Activated CD8-positive, alpha-beta memory T cell treated with anti-CD3 and anti-CD28 coated beads for 36 hours (primary cell): ENCODE measurements around the gene GNLY. TPM values are rescaled to one million over a fixed set of nuclear protein-coding genes. Genes with fewer than 3 reads are reported as not detected.
"Not testable (repeated sequence)": the region's sequence is repeated elsewhere in the genome, so short reads cannot be mapped to it uniquely, and the experiment has no call there.

ENCODE experiments used
- CTCF ChIA-PET: fragments of 350-600 bp; sonication (Branson Sonifier 250); formaldehyde crosslinking; loops from one replicate; lab custom pipeline; 2021; ENCODE audit warnings: antibody characterized with exemption; lab: Charles Lee
- POLR2A ChIA-PET: fragments of 350-600 bp; sonication (Branson Sonifier 250); formaldehyde crosslinking; loops from one replicate; lab custom pipeline; 2021; ENCODE audit warnings: antibody characterized with exemption; lab: Charles Lee
- total RNA-seq, 2 experiments: library from RNA; stranded (reverse); gene quantifications; one replicate each; pipeline ENCODE4 v1.2.3, GENCODE V29; 2021

The GNLY gene
- total RNA-seq, 2 experiments from 2014 or later, result 18.6 to 22.1 TPM

DNA sequence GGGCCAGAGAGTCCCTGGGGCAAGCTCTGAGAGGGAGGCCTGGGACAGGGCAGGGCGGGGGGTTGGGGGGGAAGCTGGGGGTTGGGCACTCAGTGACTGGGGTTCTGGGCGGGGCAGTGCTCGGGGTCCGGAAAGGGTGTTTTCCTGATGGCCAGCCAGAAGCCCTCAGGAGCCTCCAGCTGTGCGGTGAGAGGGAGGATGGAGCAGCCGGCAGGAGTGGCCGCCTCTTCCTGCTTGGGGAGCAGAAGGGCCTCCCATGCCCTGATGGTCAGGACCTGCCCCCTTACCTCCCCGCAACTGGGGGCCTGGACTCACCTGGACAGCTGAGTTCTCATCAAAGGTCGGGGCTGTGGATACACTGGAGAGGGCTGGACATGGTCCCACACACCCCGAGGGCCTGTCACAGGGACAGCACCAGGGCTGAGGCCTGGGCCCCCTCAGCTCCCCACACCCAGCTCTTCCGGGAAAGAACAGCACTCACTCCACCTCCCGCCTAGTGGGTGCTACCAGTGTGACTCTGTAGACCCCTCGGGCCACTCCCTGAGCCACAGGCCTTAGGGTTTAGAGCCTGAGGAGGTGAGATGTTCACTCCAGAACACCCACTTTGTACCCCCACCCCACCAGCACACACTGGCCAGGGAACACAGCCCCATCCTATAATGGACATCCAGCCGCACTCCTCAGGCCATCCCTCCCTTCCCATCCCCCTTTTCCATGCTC is 32.9 kb upstream of the GNLY start:
- POLR2A ChIA-PET, result no interaction called here
- CTCF ChIA-PET, result no interaction called here

DNA sequence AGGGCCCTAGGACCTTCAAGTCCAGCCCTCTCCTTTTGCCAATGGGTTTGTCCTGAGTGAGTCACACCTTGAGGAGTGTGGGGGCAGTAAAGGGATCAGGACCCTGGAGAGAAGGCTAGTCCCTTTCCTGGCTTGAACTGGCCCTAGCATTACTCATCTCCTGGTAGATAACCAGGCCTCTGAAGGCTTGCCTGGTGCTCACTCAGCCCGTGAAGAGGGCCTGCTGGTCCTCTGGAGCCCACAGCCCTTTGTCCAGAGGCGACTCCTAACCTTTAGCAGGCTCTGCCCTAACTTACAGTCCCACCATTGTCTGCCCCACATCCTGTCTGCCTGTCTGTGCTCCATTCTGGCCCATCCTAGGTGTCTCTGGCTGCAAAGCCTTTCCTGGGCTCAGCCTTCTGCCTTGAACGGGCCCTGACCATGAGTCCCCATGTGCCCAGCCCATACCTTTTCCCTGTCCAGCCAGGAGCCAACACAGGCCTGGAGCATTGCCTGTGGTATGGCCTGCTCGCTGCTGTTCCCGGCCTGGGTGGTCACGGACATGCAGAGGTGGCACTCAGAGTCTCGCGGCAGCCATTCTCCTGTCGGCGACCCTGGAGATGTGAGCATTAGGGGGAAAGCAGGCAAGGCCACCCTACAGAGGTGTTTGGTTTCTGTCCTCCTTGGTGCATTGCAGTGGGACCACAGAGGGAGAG is 31.1 kb upstream of the GNLY start:
- CTCF ChIA-PET, result no interaction called here
- POLR2A ChIA-PET, result no interaction called here

DNA sequence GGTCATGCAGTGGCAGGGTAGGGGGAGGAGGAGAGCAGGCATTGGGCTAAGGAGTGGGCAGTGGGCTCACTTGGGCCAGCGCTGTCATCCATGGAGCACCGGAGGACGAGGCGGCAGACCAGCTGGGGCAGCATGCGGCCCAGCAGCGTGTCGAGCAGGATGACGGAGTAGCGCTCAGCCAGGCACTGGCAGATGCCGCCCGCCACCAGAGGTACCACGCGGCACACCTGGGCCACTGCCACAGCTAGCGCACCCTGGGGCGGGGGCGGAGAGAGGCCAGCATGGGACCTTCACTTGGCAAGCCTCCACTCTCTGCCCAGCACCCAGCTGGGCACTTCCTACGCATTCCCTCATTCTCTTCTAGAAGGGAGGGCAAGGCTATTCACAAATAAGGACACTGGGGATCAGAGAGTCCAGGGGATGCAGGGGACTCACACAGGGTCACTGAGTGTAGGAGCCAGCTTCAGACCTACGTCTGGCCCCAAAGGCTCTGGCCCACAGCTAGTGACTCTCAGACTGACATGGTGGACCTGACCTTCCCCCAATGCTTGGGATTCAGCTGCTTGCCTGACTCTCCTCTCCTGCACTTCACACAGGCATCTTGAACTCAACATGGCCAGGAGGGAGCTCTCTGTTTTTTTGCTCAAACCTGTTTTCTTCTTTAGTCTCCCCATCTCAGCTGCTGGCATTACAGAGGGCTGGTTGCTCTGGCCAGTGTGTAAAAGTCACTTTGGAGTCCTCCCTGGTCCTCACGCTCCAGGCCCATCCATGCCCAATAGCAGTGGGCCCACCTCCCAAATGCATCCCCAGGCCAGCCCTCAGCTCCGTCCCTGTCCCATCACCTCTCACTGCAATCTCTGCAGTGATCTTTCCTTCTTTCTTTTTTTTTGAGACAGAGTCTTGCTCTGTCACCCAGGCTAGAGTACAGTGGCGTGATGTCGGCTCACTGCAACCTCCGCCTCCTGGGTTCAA is 30.3 kb upstream of the GNLY start:
- POLR2A ChIA-PET, result no interaction called here

DNA sequence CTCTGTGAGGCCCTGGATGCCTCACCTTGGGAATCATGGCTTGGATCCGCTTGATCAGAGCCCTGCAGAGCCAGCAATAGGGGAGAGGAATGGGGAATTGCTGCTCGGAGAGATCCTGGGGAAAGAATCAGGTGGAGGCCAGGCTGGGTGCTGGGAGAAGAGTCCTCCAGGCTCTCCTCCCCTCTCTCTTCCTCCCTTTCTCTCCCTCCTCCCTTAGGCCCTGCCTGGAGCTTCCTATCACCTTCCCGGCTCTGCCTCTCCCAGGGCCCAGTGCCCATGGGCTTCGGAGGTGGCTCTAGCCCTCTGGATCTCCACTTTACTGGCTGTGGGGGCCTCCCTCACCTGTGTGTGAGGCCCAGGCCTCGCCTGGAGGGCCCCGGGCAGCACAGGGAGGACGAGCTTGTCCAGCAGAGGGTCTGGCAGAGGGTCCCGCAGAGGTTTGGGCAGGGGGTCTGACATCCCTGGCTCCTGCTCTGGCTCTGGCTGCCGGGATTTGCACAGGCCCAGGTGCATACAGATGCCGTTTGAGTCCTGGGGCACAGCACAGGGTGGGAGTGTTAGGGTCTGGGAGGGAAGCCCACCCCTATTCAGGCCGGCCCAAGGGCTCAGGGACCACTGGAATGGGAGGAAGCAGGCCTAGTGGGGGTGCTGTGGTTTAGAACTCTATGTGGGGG is 28.8 kb upstream of the GNLY start:
- POLR2A ChIA-PET, result no interaction called here

More for the DNA sequence above, 30.3 kb upstream of the GNLY start:
- CTCF ChIA-PET, result no interaction called here

DNA sequence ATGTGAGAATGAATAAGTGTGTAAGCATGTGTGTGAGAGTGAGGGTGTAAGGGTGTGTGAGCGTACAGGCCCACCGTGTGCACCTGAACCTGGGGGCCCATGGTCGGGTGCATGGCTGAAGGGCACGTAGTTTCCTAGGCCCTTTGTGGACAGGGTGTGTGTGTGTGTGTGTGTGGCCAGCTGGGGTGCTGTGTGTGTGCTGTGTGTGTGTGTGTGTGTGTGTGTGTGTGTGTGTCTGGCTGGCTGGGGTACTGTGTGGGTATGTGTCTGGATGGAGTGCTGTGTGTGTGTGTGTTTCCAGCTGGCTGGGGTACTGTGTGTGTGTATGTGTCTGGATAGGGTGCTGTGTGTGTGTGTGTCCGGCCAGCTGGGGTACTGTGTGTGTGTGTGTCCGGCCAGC is 28.1 kb upstream of the GNLY start:
- CTCF ChIA-PET, result interaction anchor here (0.5 to 1.3 kb wide), 3 partner anchors 40 to 50 kb away, joined by 3 read pairs; no protein-coding TSS in a partner anchor
- POLR2A ChIA-PET, result no interaction called here

More for the DNA sequence above, 28.8 kb upstream of the GNLY start:
- CTCF ChIA-PET, result interaction anchor here (0.5 to 1.3 kb wide), 3 partner anchors 21 to 50 kb away, joined by 3 to 4 read pairs (median 3); no protein-coding TSS in a partner anchor

DNA sequence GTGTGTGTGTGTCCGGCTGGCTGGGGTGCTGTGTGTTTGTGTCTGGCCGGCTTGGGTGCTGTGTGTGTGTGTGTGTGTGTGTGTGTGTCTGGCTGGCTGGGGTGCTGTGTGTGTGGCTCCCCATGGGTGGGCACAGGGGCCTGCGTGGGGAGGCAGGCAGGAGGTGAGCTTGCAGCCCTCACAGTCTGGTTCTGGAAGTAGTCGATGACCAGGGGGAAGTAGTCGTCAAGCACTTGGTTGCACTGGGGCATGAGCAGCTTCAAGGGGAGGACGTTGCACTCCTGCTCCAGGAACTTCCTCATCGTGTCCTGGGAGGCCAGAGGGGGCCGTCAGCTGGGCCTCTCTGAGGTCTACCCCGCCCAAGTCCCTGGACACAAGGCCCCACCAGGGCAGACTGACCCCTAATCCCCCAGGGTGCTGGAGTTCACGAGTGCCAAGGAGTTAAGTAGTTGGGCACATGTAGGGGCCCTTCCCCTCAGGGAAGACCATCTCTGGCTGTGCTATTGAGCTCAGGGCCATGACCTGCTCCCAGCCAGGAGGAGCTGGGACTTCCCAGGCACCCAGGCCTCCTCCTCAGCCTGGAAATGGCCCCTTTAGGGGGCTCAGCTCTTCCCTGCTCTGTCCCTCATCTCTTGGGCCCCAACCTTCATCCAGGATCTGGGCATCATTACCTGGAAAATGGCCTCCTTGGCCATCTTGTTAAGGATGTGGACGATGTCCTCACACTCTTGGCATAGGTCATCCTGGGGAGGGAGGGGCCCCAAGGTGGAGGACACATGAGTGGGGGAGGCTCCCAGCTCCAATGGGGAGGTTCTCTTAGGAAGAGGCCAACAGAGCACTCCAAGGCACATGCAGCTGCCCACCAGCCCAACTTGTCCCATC is 27.5 kb upstream of the GNLY start:
- POLR2A ChIA-PET, result no interaction called here
- CTCF ChIA-PET, result interaction anchor here (1.2 kb wide), 1 partner anchor 40 kb away, joined by 3 read pairs; no protein-coding TSS in a partner anchor

DNA sequence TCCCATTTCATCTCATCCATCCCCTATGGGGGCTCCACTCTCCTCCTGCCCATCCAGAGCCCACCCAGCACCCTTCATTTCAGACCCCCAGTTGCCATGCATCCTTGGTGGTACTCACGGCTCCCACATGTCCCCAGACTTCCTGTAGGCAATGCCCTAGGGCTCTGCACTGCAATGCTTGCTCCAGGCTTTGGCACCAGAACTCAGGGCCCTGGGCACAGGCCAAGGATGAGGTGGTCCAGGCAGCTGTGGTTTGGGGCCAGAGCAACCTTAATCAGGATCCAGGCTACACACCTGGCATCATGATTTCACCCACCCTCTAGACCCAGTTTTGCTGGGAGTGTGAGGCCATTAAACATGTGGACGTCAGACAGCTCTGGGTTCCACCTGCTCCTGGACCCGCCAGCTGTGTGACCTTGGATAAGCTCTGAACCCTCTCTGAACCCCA is 26.6 kb upstream of the GNLY start:
- CTCF ChIA-PET, result interaction anchor here (0.5 to 1.4 kb wide), 2 partner anchors 30 to 153 kb away, joined by 3 to 4 read pairs; no protein-coding TSS in a partner anchor
- POLR2A ChIA-PET, result no interaction called here

DNA sequence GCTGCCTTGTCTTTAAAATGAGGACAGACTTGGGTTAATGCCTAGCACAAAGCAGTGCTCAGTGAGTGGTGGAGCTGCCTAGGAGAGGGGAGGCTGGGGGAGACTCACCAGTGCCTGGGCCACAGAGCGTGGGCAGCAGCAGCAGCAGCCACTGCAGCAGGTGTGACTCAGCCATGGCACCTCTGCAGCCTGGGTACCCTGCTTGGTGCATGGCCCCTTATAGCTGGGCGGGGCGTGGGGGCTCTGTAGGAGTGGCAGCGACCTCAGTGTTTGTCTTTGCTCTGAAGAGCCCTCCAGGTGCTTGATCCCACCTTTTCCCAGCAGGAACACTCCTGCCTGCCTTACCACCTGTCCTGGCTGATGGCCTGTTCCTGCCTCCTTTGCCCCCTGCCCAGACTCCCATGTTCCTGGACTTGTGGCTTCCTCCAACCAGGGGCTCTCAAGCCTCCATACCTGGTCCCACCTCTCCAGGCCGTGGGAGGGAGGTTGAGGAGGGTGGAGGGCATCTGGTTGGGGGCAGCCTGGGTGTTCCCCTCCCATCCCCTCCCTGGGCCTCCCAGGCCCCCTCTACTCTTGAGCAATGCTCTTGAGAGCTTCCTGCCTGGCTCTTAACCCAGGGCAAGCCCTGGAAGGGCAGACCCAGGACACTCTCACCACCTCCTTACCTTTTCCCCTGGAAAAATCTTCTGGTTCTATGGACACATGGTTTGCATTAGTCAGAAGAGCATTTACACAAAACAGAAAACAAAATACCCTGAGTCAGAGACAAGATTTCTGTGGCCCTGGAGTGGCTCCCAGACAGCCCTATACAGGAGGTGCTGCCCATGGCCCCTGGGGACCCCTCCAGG is 25.9 kb upstream of the GNLY start, which contains the start of gene SFTPB:
SFTPB (minus strand) TSS at position 191 of the 848 bp plus-strand sequence; CDS start at position 175, 16 bp downstream.
- ChIA-PET CTCF (interaction anchor here (0.5 to 1.4 kb wide), 2 partner anchors 31 to 152 kb away, joined by 3 to 4 read pairs; no protein-coding TSS in a partner anchor), POLR2A (no interaction called here)

DNA sequence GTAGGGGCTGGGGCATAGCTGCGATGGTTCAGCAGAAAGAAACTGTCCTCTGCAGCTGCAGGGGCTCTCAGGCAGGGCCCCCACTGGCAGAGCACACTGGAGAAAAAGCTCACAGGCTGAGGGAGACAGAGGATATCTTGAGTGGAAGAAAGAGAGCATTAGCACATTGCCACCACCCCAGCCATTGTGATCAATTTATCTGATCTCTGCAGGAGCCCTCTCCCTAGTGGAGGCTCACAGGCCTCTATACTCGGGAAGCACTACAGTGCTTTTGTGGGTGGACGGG is 25.4 kb upstream of the GNLY start:
- CTCF ChIA-PET, result interaction anchor here (0.6 to 1.4 kb wide), 2 partner anchors 31 kb away, joined by 3 read pairs; no protein-coding TSS in a partner anchor
- POLR2A ChIA-PET, result no interaction called here

DNA sequence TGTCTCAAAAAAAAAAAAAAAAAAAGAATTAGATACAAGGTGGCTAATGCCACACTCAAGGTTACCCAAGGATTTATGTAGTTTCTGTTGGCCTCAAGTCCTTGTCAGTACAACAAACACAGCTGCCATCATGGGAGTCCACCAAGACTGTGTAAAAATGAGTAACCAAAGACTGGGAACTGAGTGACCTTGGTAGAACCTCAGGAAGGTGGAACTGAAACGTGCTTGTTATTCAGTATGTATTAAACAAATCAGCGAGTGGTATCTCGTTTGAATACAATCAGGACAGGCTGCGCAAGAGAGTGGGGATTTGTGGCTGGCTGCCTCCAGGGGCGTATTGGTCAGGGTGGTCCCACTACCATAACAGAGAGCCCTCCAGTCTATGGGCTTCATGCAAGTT is 24.6 kb upstream of the GNLY start:
- CTCF ChIA-PET, result interaction anchor here (0.6 to 0.7 kb wide), 3 partner anchors 30 to 220 kb away, joined by 3 to 5 read pairs (median 3); partner anchors contain the start of gene ST3GAL5
- POLR2A ChIA-PET, result no interaction called here

DNA sequence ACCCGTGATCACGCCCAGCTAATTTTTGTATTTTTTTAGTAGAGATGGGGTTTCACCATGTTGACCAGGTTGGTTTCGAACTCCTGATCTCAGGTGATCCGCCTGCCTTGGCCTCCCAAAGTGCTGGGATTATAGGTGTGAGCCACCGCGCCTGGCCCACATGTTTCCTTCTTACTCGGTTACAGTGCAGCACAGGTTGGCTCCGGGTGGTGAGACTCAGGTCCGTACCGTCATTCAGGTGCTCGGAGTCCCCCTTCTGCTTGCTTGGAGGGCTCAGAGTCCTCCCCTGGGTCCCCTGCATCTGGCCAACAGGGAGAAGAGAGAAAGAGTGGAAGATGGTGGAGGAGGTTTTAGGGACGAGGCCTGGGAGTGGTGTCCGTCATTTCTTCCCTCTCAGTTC is 23.7 kb upstream of the GNLY start:
- POLR2A ChIA-PET, result not testable (repeated sequence)
- CTCF ChIA-PET, result interaction anchor here (0.6 kb wide), 1 partner anchor 133 kb away, joined by 3 read pairs; no protein-coding TSS in a partner anchor

DNA sequence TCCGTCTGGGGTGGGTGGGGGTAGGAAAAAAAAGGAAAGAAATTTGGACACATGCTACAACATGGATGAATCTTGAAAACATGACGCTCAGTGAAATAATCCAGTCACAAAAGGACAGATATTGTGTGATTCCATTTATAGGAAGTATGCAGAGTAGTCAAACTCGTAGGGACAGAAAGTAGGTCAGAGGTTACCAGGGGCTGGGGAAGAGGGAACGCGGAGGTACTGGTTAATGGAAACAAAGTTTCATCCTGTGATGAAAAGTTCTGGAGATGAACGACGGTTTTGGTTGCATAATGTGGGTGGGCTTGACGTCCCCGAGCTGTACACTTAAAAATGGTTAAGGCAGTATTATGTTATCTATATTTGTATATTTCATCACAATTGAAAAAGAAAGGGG is 21.7 kb upstream of the GNLY start:
- POLR2A ChIA-PET, result interaction anchor here (0.7 kb wide), 1 partner anchor 247 kb away, joined by 10 read pairs; no protein-coding TSS in a partner anchor
- CTCF ChIA-PET, result no interaction called here

DNA sequence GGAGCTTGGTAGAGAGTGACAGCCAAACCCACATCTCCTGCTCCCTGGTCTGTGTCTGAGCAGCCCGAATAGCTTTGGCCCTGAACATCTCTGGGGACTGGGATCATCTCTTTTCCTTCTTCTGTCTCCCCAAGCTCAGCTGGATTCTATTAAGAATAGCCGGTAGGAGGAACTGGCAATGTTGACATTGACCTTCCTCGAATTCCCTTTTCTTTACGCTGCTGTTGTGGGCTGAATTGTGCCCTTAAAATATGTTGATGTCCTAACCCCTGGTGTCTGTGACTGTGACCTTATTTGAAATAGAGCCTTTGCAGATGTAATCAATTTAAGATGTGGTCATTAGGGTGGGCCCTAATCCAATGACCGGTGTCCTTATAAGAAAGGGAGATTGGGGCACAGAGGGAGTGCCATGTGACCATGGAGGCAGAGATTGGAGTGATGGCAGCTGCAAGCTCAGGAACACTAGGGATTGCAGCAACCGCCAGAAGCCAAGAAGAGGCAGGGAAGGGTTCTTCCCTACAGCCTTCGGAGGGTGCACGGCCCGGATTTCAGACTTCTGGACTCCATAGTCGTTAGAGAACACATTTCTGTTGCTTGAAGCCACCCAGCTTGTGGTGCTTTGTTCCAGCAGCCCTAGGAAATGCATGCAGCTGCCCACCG is 20.3 kb upstream of the GNLY start:
- POLR2A ChIA-PET, result no interaction called here
- CTCF ChIA-PET, result no interaction called here

DNA sequence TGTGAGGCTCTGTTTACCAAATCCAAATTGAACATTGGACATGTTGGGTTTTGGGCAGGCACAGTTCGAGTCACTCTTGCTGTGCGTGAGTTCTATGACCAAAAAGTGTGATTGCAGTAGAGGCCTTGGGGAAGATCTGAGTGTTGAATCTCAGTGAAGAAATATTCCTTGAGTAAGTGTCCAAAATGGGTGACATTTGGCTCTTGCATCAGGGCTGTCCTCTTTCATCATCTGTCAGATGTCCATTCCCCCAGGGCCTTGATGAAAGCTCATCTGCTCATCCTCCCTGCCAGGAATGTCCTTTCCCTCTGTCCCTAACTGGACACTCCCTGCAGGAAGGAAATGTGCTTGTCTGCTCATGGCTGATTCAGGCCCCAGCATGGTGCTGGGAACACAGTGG is 19.7 kb upstream of the GNLY start:
- POLR2A ChIA-PET, result no interaction called here

DNA sequence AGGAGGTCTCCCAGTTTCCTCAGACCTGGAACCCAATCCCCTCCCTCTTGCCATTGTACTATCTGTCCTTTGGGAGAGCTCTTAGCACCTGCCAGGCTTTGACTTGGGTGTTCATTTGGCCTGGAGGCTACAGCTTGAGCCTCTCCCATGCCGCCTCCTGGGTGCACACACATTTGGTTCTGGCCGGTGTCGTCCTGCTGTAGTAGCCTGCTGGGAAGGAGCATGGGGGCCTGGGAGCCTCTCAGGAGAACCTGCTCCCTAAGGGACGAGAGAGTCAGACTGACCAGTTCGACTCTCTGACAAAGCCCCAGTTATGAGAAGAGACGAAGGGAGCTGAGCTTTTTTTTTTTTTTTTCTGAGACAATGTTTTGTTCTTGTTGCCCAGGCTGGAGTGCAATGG is 18.7 kb upstream of the GNLY start:
- ChIA-PET CTCF (interaction anchor here (1.1 kb wide), 1 partner anchor 31 kb away, joined by 3 read pairs; no protein-coding TSS in a partner anchor), POLR2A (no interaction called here)

More for the DNA sequence above, 19.7 kb upstream of the GNLY start:
- CTCF ChIA-PET, result no interaction called here
